K562 (cell line): ENCODE results near the gene DHRS3. TPM values are rescaled to one million over a fixed set of nuclear protein-coding genes. Genes with fewer than 3 reads are reported as not detected.

Experiments
- CHD4 ChIP-seq: fragments of 200-600 bp; sonication (generic); IDR thresholded peaks from 3 replicates; pipeline ENCODE4 v1.6.1; 2012; ENCODE audit warnings: low read depth, mild to moderate bottlenecking, mixed read lengths, low read length, inconsistent platforms; ENCODE audit not compliant: insufficient read depth, insufficient replicate concordance, poor library complexity, severe bottlenecking
- EP400 ChIP-seq: fragments of 450-650 bp; IDR thresholded peaks from 2 replicates; pipeline ENCODE4 v1.6.1; 2017; ENCODE audit warnings: antibody characterized with exemption, mild to moderate bottlenecking, moderate library complexity
- HNRNPH1 ChIP-seq: fragments of 200-400 bp; formaldehyde crosslinking; optimal IDR thresholded peaks from 2 replicates; pipeline ENCODE3; 2017; ENCODE audit warnings: low read depth, mild to moderate bottlenecking, low read length, moderate library complexity
- MECOM ChIP-seq: fragments of 250-450 bp; sonication (Bioruptor Pico); IDR thresholded peaks from 2 replicates; pipeline ENCODE4 v1.8.0; 2022; ENCODE audit warnings: inconsistent platforms
- PATZ1 ChIP-seq: fragments of 250-450 bp; sonication (Bioruptor Pico); IDR thresholded peaks from 2 replicates; pipeline ENCODE4 v1.5.0; 2020; ENCODE audit warnings: mild to moderate bottlenecking, borderline replicate concordance
- PPARD ChIP-seq: fragments of 250-450 bp; sonication (Bioruptor Pico); IDR thresholded peaks from 2 replicates; pipeline ENCODE4 v1.8.0; 2022; ENCODE audit warnings: inconsistent platforms, mild to moderate bottlenecking, moderate library complexity
- RAD21 ChIP-seq, 2 experiments: fragments of 250-450 bp in 1 of 2; fragments of 450-650 bp in 1 of 2; sonication (Bioruptor Pico) in 1 of 2; formaldehyde crosslinking in 1 of 2; IDR thresholded peaks in 1 of 2; conservative IDR thresholded peaks in 1 of 2; 2 replicates each; pipeline versions ENCODE4 v1.4.0 to v1.8.0; 2020 to 2022; ENCODE audit warnings: mild to moderate bottlenecking in 2 of 2, moderate library complexity in 1 of 2
- RBM34 ChIP-seq: fragments of 200-400 bp; formaldehyde crosslinking; IDR thresholded peaks from 2 replicates; pipeline ENCODE4 v1.6.1; 2018; ENCODE audit warnings: low read length, borderline replicate concordance; ENCODE audit not compliant: insufficient read depth
- TGIF2 ChIP-seq: sonication (generic); formaldehyde crosslinking; IDR thresholded peaks from 2 replicates; pipeline ENCODE4 v1.8.1; 2022; ENCODE audit warnings: mild to moderate bottlenecking, missing genetic modification reagents, moderate library complexity
- ZFP1 ChIP-seq: fragments of 450-650 bp; formaldehyde crosslinking; IDR thresholded peaks from 2 replicates; pipeline ENCODE4 v1.4.0; 2020; ENCODE audit warnings: mild to moderate bottlenecking, mixed read lengths
- ZNF184 ChIP-seq: sonication (generic); formaldehyde crosslinking; IDR thresholded peaks from 2 replicates; pipeline ENCODE4 v1.5.0; 2020; ENCODE audit warnings: missing genetic modification reagents
- ZNF408 ChIP-seq: fragments of 250-450 bp; sonication (Bioruptor Pico); IDR thresholded peaks from 2 replicates; pipeline ENCODE4 v1.4.0; 2020; ENCODE audit warnings: low read depth, mild to moderate bottlenecking, moderate library complexity
- ZNF436 ChIP-seq: fragments of 250-450, 450-650 bp; sonication (Bioruptor Pico); formaldehyde crosslinking; IDR thresholded peaks from 2 replicates; pipeline ENCODE4 v1.7.0; 2020; ENCODE audit warnings: mild to moderate bottlenecking
- polyA plus RNA-seq, 8 experiments: library from polyadenylated mRNA; depleted of rRNA in 4 of 8; stranded (reverse) in 5 of 8; unstranded in 3 of 8; fragments of >200 nt; fragmentation: Nextera tagmentation in 2 of 8; fragmentation: Illumina TruSeq in 1 of 8; extraction: Ambion mirVana in 2 of 8; extraction: Trizol in 1 of 8; gene quantifications; 2 replicates each; pipeline versions ENCODE4 v1.2.1 to v1.2.3, GENCODE V29; 2011 to 2014; ENCODE audit warnings: inconsistent platforms in 1 of 8, missing spikeins in 1 of 8
- total RNA-seq, 7 experiments: library from RNA; depleted of rRNA in 6 of 7; stranded (reverse); fragments of >200 nt in 6 of 7; fragmentation: Illumina TruSeq in 2 of 7; extraction: Trizol in 2 of 7; gene quantifications; 2 replicates each; pipeline versions ENCODE4 v1.2.1 to v1.2.3, GENCODE V29; 2011 to 2021; ENCODE audit warnings: low replicate concordance in 1 of 7
- TF ChIP-seq, protein P1 (sequence below), 2 experiments: fragments of 450-650 bp; IDR thresholded peaks; 2 replicates each; pipeline ENCODE4 v1.6.1; 2018; ENCODE audit warnings: mild to moderate bottlenecking in 2 of 2, low read depth in 1 of 2; ENCODE audit not compliant: partially characterized antibody in 2 of 2

DHRS3 gene
- total and polyA plus RNA-seq, 9 of the 15 experiments (the other 6 are each of a cell fraction or from before 2014, with no cell fraction given) = 21.0 to 116 (median 58.7) TPM

- TF ChIP-seq, protein P1, sequence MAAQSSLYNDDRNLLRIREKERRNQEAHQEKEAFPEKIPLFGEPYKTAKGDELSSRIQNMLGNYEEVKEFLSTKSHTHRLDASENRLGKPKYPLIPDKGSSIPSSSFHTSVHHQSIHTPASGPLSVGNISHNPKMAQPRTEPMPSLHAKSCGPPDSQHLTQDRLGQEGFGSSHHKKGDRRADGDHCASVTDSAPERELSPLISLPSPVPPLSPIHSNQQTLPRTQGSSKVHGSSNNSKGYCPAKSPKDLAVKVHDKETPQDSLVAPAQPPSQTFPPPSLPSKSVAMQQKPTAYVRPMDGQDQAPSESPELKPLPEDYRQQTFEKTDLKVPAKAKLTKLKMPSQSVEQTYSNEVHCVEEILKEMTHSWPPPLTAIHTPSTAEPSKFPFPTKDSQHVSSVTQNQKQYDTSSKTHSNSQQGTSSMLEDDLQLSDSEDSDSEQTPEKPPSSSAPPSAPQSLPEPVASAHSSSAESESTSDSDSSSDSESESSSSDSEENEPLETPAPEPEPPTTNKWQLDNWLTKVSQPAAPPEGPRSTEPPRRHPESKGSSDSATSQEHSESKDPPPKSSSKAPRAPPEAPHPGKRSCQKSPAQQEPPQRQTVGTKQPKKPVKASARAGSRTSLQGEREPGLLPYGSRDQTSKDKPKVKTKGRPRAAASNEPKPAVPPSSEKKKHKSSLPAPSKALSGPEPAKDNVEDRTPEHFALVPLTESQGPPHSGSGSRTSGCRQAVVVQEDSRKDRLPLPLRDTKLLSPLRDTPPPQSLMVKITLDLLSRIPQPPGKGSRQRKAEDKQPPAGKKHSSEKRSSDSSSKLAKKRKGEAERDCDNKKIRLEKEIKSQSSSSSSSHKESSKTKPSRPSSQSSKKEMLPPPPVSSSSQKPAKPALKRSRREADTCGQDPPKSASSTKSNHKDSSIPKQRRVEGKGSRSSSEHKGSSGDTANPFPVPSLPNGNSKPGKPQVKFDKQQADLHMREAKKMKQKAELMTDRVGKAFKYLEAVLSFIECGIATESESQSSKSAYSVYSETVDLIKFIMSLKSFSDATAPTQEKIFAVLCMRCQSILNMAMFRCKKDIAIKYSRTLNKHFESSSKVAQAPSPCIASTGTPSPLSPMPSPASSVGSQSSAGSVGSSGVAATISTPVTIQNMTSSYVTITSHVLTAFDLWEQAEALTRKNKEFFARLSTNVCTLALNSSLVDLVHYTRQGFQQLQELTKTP (IDR thresholded peaks at IDR 0.05; ENCODE audit: low read depth in 1 of 2, partially characterized antibody in 2 of 2) = peak; percentile 30 to 55
- no peak for TF ChIP-seq ZNF408 (CRISPR knock-in tag)
- TF ChIP-seq CHD4 = no peak
- no peak for TF ChIP-seq PATZ1 (CRISPR knock-in tag)
- TF ChIP-seq ZNF436 (CRISPR knock-in tag) = no peak
- no peak for TF ChIP-seq ZFP1 (CRISPR knock-in tag)
- TF ChIP-seq MECOM (CRISPR knock-in tag) = no peak
- peak; percentile 16; the same call in 1 of the 2 replicates for TF ChIP-seq EP400
- no peak for TF ChIP-seq RBM34
- no peak for TF ChIP-seq PPARD (CRISPR knock-in tag)
- no peak for TF ChIP-seq TGIF2
- TF ChIP-seq RAD21 (CRISPR knock-in tag; conservative IDR thresholded peaks at IDR 0.05 in 1 of 2, IDR thresholded peaks at IDR 0.05 in 1 of 2) = no peak
- no peak for TF ChIP-seq ZNF184
- TF ChIP-seq HNRNPH1 = no peak
Observed at GRCh38 chr1:12562955-12563576, 54.9 kb downstream of the DHRS3 start (continued).
